ENCODE results near the gene B4GALT2. TPM values are rescaled to one million over a fixed set of nuclear protein-coding genes. Genes with fewer than 3 reads are reported as not detected.

Gene B4GALT2
- total RNA-seq, 4 donors from 2014 or later = 21.4 to 51.4 (median 41.0) TPM

- H3K9me3 ChIP-seq = no peaks in the 10 kb centered on the region
- H3K27me3 ChIP-seq = no peaks in the 10 kb centered on the region
- H3K4me1 ChIP-seq = peaks cover 61% of the 10 kb centered on the region
- no peak for TF ChIP-seq POLR2A (IDR thresholded peaks at IDR 0.05)
- no peak for TF ChIP-seq CTCF (IDR thresholded peaks at IDR 0.05)
- no peak for TF ChIP-seq POLR2AphosphoS5 (IDR thresholded peaks at IDR 0.05)
- TF ChIP-seq EP300 (IDR thresholded peaks at IDR 0.05) = no peak
- peak overlapping the region; percentile 90 for H3K4me3 ChIP-seq
- 40% methylated on average over 9 of the region's 9 CpGs for WGBS
- no peak for DNase-seq (ENCODE audit: low spot score in 2 of 2)
- peaks cover 24% of the 10 kb centered on the region for H3K36me3 ChIP-seq
- peak overlapping the region; percentile 95 for H3K27ac ChIP-seq
These were observed 5.0 kb upstream of the B4GALT2 start for GRCh38 chr1:43973981-43974442.

DNA sequence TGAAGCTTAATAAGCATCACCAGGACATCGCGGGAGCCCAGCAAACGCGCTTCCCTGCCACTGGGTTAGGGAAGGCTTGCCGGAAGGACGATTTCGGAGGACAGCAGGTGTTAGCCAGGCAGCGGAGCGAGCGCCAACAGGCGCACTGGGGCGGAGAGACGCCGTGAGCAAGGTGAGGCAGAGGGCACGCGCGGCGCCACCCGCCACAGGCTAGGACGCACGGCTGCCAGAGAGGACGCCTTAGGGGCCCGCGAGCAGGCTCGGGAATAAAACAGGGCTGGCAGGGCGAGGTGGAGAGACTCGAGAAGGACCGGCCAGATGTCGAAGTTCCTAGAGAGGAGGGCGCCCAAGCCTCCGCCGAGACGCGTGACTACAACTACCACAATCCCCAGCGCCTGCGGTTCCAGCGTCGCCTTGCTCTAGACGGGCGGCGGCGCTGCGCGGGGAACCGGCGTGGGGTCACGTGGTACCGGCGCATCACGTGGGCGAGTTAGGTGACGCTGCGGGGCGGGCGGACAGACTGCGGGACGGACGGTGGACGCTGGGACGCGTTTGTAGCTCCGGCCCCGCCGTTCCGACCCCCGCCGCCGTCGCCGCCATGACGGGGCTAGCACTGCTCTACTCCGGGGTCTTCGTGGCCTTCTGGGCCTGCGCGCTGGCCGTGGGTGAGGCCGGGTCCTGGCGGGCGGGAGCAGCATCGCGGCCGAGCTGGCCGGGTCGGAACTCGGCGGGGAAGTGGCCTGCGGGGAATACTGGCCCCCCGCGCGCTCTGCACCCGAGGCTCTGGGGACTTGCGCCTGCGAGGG lies 4.4 kb upstream of the B4GALT2 start, which contains the start of gene ATP6V0B:
ATP6V0B (plus strand) TSS at position 518 of the 806 bp plus-strand sequence; CDS start at position 599, 81 bp downstream.
- peak within 1 kb of the TSS; percentile 90 for H3K4me3 ChIP-seq
- WGBS = 0% methylated on average over 45 of the region's 93 CpGs
- H3K27ac ChIP-seq = peak within 1 kb of the TSS; percentile 95
- no peaks in the 10 kb centered on the region for H3K9me3 ChIP-seq
- H3K27me3 ChIP-seq = no peaks in the 10 kb centered on the region
- H3K36me3 ChIP-seq = peaks cover 24% of the 10 kb centered on the region
- TF ChIP-seq POLR2AphosphoS5 (IDR thresholded peaks at IDR 0.05) (peak; percentile 70 to 94 (median 82)), POLR2A (IDR thresholded peaks at IDR 0.05) (peak; percentile 39 to 84), EP300 (IDR thresholded peaks at IDR 0.05) (no peak), CTCF (IDR thresholded peaks at IDR 0.05) (peak in 1 of 2 donors; percentile 26)
- H3K4me1 ChIP-seq = peaks cover 60% of the 10 kb centered on the region
- peak; percentile 99 for DNase-seq (ENCODE audit: low spot score in 2 of 2)

DNA sequence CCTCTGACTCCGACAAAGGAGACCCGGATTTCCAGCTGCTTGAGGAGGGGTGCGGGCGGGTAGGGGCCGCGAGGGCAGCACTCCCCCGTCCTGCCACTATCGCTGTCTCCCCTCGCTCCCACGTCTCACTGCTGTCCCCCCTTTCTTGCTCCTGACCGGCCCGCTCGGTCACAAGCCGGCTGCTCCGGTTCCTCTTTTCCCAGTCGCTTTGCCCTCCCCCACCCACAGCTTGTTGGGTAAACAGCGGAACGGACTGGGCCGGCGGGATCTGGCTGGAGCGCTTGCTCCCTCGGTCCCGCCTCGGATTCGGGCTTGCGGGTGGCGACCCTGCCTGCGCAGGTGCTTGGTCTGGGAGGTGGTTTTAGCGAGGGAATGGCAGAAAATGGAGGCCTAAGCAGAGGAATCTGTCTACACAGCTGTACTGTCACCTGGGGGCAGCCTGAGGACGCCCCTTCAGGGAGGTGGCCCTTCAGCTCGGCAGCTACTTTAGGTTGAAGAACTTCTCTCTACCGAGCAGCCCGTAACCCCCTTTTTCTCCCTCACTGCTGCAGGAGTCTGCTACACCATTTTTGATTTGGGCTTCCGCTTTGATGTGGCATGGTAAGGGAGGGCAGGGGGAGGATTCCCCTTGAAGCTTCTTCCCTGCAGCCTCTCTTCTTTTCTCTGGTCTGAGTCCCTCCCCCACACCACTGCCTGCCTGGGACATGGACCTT lies 3.6 kb upstream of the B4GALT2 start:
- Histone ChIP-seq H3K27ac (peak overlapping the region; percentile 95), H3K4me3 (peak overlapping the region; percentile 90), H3K36me3 (peaks cover 24% of the 10 kb centered on the region), H3K4me1 (peaks cover 63% of the 10 kb centered on the region), H3K9me3 (no peaks in the 10 kb centered on the region), H3K27me3 (no peaks in the 10 kb centered on the region)
- peak; percentile 84 to 90 for DNase-seq (ENCODE audit: low spot score in 2 of 2)
- TF ChIP-seq POLR2AphosphoS5 (IDR thresholded peaks at IDR 0.05) = no peak
- no peak for TF ChIP-seq CTCF (IDR thresholded peaks at IDR 0.05)
- no peak for TF ChIP-seq POLR2A (IDR thresholded peaks at IDR 0.05)
- under 1% methylated on average over 34 of the region's 34 CpGs for WGBS

DNA sequence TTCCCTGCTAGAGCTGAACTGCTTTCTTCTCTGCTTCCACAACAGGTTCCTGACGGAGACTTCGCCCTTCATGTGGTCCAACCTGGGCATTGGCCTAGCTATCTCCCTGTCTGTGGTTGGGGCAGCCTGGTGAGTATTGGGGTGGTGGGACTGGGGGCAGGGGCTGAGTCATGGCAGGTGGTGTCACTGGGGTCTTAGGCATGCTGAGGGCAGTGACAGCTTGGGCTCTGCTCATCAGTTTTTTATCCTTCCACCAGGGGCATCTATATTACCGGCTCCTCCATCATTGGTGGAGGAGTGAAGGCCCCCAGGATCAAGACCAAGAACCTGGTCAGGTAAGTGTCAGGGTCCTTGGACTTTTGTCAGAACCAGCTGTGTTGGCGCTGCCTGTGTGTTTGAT lies 3.0 kb upstream of the B4GALT2 start:
- no peaks in the 10 kb centered on the region for H3K27me3 ChIP-seq
- H3K4me1 ChIP-seq = peaks cover 63% of the 10 kb centered on the region
- no peaks in the 10 kb centered on the region for H3K9me3 ChIP-seq
- H3K4me3 ChIP-seq = peak overlapping the region; percentile 90
- H3K27ac ChIP-seq = no peak overlapping the region
- no peak for TF ChIP-seq POLR2A (IDR thresholded peaks at IDR 0.05)
- no peak for TF ChIP-seq POLR2AphosphoS5 (IDR thresholded peaks at IDR 0.05)
- TF ChIP-seq EP300 (IDR thresholded peaks at IDR 0.05) = no peak
- TF ChIP-seq CTCF (IDR thresholded peaks at IDR 0.05) = no peak
- no peak for DNase-seq (ENCODE audit: low spot score in 2 of 2)
- H3K36me3 ChIP-seq = peaks cover 24% of the 10 kb centered on the region
- 77% methylated on average over 4 of the region's 4 CpGs for WGBS

GRCh38 chr1:43976890-43977289 lies 2.1 kb upstream of the B4GALT2 start:
- no peak overlapping the region for H3K4me3 ChIP-seq
- TF ChIP-seq POLR2A (IDR thresholded peaks at IDR 0.05) = no peak
- no peak for TF ChIP-seq EP300 (IDR thresholded peaks at IDR 0.05)
- TF ChIP-seq CTCF (IDR thresholded peaks at IDR 0.05) = no peak
- TF ChIP-seq POLR2AphosphoS5 (IDR thresholded peaks at IDR 0.05) = no peak
- H3K27me3 ChIP-seq = no peaks in the 10 kb centered on the region
- no peak for DNase-seq (ENCODE audit: low spot score in 2 of 2)
- peaks cover 62% of the 10 kb centered on the region for H3K4me1 ChIP-seq
- WGBS = 91% methylated on average over 8 of the region's 8 CpGs
- no peak overlapping the region for H3K27ac ChIP-seq
- no peaks in the 10 kb centered on the region for H3K9me3 ChIP-seq
- H3K36me3 ChIP-seq = peaks cover 22% of the 10 kb centered on the region
